Measurements from ENCODE around the gene TPX2.
"Not testable (repeated sequence)": the region's sequence is repeated elsewhere in the genome, so short reads cannot be mapped to it uniquely, and the experiment has no call there.

The TPX2 gene

GRCh38 chr20:31815408-31816188, 76.5 kb downstream of the TPX2 start:
- DNase-seq (ENCODE audit: low spot score): no peak

- DNase-seq (ENCODE audit: low spot score): no peak
Measured at GRCh38 chr20:31816221-31816620, 77.1 kb downstream of the TPX2 start.

- no peak for DNase-seq (ENCODE audit: low spot score)
Measured at GRCh38 chr20:31817461-31817860, 78.4 kb downstream of the TPX2 start.

- no peak for DNase-seq (ENCODE audit: low spot score)
Measured at GRCh38 chr20:31818376-31818908, 79.4 kb downstream of the TPX2 start.

GRCh38 chr20:31819083-31819784, 80.1 kb downstream of the TPX2 start, which contains the start of gene MYLK2:
Gene MYLK2 (plus strand): TSS chr20:31819356. CDS start chr20:31819581, 225 bp downstream.
- no peak for DNase-seq (ENCODE audit: low spot score)

GRCh38 chr20:31820228-31820627, 81.1 kb downstream of the TPX2 start:
- DNase-seq (ENCODE audit: low spot score): no peak

GRCh38 chr20:31821427-31821826, 82.3 kb downstream of the TPX2 start:
- DNase-seq (ENCODE audit: low spot score): no peak

- DNase-seq (ENCODE audit: low spot score): peak; percentile 87
Measured at GRCh38 chr20:31822421-31823330, 83.6 kb downstream of the TPX2 start.

GRCh38 chr20:31823360-31824124, 84.5 kb downstream of the TPX2 start:
- DNase-seq (ENCODE audit: low spot score): no peak

GRCh38 chr20:31824125-31824485, 85.0 kb downstream of the TPX2 start:
- no peak for DNase-seq (ENCODE audit: low spot score)

- DNase-seq (ENCODE audit: low spot score): no peak
Measured at GRCh38 chr20:31824554-31825313, 85.6 kb downstream of the TPX2 start.

- DNase-seq (ENCODE audit: low spot score): no peak
Measured at GRCh38 chr20:31826074-31826473, 87.0 kb downstream of the TPX2 start.

GRCh38 chr20:31827059-31827458, 88.0 kb downstream of the TPX2 start:
- DNase-seq (ENCODE audit: low spot score): no peak

GRCh38 chr20:31828016-31828415, 88.9 kb downstream of the TPX2 start:
- DNase-seq (ENCODE audit: low spot score): not testable (repeated sequence)

GRCh38 chr20:31829731-31830130, 90.6 kb downstream of the TPX2 start:
- no peak for DNase-seq (ENCODE audit: low spot score)

- DNase-seq (ENCODE audit: low spot score): no peak
Measured at GRCh38 chr20:31830406-31830981, 91.4 kb downstream of the TPX2 start.

- no peak for DNase-seq (ENCODE audit: low spot score)
Measured at GRCh38 chr20:31831211-31831610, 92.1 kb downstream of the TPX2 start.

- no peak for DNase-seq (ENCODE audit: low spot score)
Measured at GRCh38 chr20:31831771-31832306, 92.7 kb downstream of the TPX2 start.

- DNase-seq (ENCODE audit: low spot score): peak; percentile 73
Measured at GRCh38 chr20:31833130-31833930, 94.2 kb downstream of the TPX2 start.
